Transverse colon (tissue), 4 donors: ENCODE results near the gene BDKRB2.

Source experiments
- POLR2AphosphoS5 ChIP-seq, 3 donors: sonication (generic); formaldehyde crosslinking; IDR thresholded peaks; one replicate each; pipeline ENCODE4 v1.6.1; 2016; ENCODE audit warnings: antibody characterized with exemption in 3 of 3
- TF ChIP-seq, protein P1 (sequence below), 5 experiments: fragments of 200-600 bp in 3 of 5; fragments of 450-650 bp in 2 of 5; sonication (generic) in 3 of 5; IDR thresholded peaks; 1 replicate in 2 of 5; 2 replicates in 3 of 5; pipeline ENCODE4 v1.5.1; 2016 to 2017; ENCODE audit warnings: antibody characterized with exemption in 5 of 5, inconsistent platforms in 3 of 5, mild to moderate bottlenecking in 2 of 5, moderate library complexity in 1 of 5

DNA sequence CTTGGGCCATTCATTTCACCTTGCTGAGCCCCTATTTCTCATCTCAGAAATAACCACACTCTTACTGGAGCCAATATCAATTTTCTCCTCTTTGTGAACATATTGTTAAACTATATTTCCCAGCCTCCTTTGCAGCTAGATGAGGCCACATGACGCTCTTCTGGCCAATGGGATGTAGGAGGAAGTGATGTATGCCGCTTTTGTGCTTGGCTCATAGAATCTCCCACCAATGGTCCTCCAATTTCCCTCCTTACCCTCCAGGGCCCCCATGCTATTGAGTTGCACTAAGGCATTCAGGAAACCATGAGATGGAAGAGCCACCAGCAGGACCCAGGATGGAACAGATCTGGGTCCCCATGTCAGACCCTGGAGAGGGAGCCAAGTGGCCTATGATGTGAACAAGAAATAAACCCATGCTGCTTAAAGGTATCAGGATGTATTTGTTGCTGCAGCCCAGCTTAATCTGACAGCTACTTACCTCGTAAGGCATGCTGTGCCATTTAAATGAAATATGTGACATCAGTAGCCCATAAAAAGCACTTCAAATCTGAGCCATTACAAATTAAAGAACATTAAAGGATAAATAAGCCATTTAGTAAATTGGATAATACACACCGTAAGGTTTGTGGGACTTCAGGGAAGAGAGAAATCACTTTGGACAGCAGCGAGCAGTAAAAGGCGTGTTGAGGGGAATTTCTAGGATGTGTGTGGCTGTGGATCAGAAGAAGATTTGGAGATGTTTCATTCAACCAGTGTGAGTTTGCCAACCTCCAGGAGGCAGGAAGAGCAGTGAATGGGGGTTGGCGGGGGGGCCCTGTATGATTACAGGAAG lies 24.4 kb upstream of the BDKRB2 start:
- TF ChIP-seq, protein P1, sequence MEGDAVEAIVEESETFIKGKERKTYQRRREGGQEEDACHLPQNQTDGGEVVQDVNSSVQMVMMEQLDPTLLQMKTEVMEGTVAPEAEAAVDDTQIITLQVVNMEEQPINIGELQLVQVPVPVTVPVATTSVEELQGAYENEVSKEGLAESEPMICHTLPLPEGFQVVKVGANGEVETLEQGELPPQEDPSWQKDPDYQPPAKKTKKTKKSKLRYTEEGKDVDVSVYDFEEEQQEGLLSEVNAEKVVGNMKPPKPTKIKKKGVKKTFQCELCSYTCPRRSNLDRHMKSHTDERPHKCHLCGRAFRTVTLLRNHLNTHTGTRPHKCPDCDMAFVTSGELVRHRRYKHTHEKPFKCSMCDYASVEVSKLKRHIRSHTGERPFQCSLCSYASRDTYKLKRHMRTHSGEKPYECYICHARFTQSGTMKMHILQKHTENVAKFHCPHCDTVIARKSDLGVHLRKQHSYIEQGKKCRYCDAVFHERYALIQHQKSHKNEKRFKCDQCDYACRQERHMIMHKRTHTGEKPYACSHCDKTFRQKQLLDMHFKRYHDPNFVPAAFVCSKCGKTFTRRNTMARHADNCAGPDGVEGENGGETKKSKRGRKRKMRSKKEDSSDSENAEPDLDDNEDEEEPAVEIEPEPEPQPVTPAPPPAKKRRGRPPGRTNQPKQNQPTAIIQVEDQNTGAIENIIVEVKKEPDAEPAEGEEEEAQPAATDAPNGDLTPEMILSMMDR (IDR thresholded peaks at IDR 0.05): no peak
- TF ChIP-seq POLR2AphosphoS5 (IDR thresholded peaks at IDR 0.05): no peak
